ENCODE measurements around the gene HAUS3. TPM values are rescaled to one million over a fixed set of nuclear protein-coding genes. Genes with fewer than 3 reads are reported as not detected.

HAUS3 gene
- total and polyA plus RNA-seq, 10 of the 15 experiments (the other 5 are each of a cell fraction or from before 2014, with no cell fraction given): 4.2 to 23.9 (median 12.3) TPM

GRCh38 chr4:2284161-2284933 is 42.4 kb upstream of the HAUS3 start:
- H3K9me3 ChIP-seq (replicated peaks; ENCODE audit: control insufficient read depth, insufficient read depth, low read length): no peaks in the 10 kb centered on the region
- no peak overlapping the region for H3K9ac ChIP-seq (ENCODE audit: control insufficient read depth, insufficient read depth, low read length)
- H3K4me3 ChIP-seq: no peak overlapping the region
- no peak for FAIRE-seq
- TF ChIP-seq EZH2 (IDR thresholded peaks at IDR 0.05; ENCODE audit: borderline replicate concordance, control insufficient read depth, low read depth, low read length): no peak
- TF ChIP-seq CHD1 (IDR thresholded peaks at IDR 0.05; ENCODE audit: low read depth, low read length): no peak
- TF ChIP-seq PAX5 (IDR thresholded peaks at IDR 0.05; ENCODE audit: borderline replicate concordance, low read depth, low read length): no peak
- TF ChIP-seq FOXK2 (IDR thresholded peaks at IDR 0.05): no peak
- no peak for TF ChIP-seq BMI1 (IDR thresholded peaks at IDR 0.05; ENCODE audit: borderline replicate concordance)
- no peak for TF ChIP-seq NR2F1 (conservative IDR thresholded peaks at IDR 0.05)
- DNase-seq (ENCODE audit: low read depth, low spot score): no peak
- H3K79me2 ChIP-seq (ENCODE audit: control insufficient read depth, insufficient read depth, low read length): no peaks in the 10 kb centered on the region
- CTCF ChIA-PET: no interaction called here
- peaks cover 7% of the 10 kb centered on the region for H3K4me1 ChIP-seq (ENCODE audit: control insufficient read depth, insufficient read depth, low read length)
- no peaks in the 10 kb centered on the region for H4K20me1 ChIP-seq (ENCODE audit: control insufficient read depth, insufficient read depth)
- H3K36me3 ChIP-seq (ENCODE audit: control insufficient read depth in 2 of 2, insufficient read depth in 2 of 2, low read length in 1 of 2): no peaks in the 10 kb centered on the region
- no peaks in the 10 kb centered on the region for H3K27me3 ChIP-seq (replicated peaks in 1 of 2; ENCODE audit: control insufficient read depth in 2 of 2, insufficient read depth in 2 of 2, low read length in 1 of 2)
- 58% methylated on average over 23 of the region's 23 CpGs for WGBS (ENCODE audit: insufficient coverage, insufficient replicate concordance, low lambda C conversion rate, missing lambda C conversion rate)
- no TSS peak for BruUV-seq (replicated peaks)
- in situ Hi-C loops (cut with MboI): no loop called here
- H2AFZ ChIP-seq (ENCODE audit: control insufficient read depth, low read depth, low read length): no peak overlapping the region
- SMC1A ChIA-PET (ENCODE audit: uncharacterized antibody, unreplicated experiment): no interaction called here
- RAD21 ChIA-PET (ENCODE audit: unreplicated experiment): no interaction called here
- H3K4me2 ChIP-seq (ENCODE audit: control insufficient read depth, insufficient read depth): no peak overlapping the region
- ATAC-seq: no peak
- POLR2A ChIA-PET: no interaction called here
- intact Hi-C loops (cut with micrococcal nuclease; ENCODE audit: unreplicated experiment): no loop called here
- H3K27ac ChIP-seq (ENCODE audit: control insufficient read depth, insufficient read depth): no peak overlapping the region

DNA sequence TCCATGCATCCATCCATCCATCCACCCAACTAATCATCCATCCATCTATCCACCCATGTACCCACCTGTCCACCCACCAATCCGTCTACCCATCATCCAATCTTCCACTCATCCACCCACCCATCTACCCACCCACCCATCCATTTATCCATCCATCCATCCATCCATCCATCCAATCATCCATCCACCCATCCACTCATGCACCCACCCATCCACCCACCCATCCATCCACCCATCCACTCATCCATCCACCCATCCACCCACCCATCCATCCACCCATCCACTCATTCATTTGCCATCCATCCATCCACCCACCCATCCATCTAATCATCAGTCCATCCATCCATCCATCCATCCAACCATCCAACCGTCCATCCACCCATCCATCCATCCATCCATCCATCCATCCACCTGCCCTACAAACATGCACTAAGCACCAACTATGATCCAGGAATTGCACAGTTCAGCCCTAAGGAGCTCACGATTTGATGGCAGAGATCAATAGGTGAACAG is 41.3 kb upstream of the HAUS3 start:
- FAIRE-seq (no peak), DNase-seq (ENCODE audit: low read depth, low spot score) (no peak), ATAC-seq (no peak)
- ChIA-PET RAD21 (ENCODE audit: unreplicated experiment) (no interaction called here), CTCF (no interaction called here), POLR2A (interaction anchor here (0.5 kb wide), 1 partner anchor 805 kb away, joined by 7 read pairs; no protein-coding TSS in a partner anchor), SMC1A (ENCODE audit: uncharacterized antibody, unreplicated experiment) (no interaction called here)
- Histone ChIP-seq H3K27me3 (replicated peaks in 1 of 2; ENCODE audit: control insufficient read depth in 2 of 2, insufficient read depth in 2 of 2, low read length in 1 of 2) (no peaks in the 10 kb centered on the region), H3K79me2 (ENCODE audit: control insufficient read depth, insufficient read depth, low read length) (no peaks in the 10 kb centered on the region), H4K20me1 (ENCODE audit: control insufficient read depth, insufficient read depth) (no peaks in the 10 kb centered on the region), H3K4me3 (no peak overlapping the region), H3K36me3 (ENCODE audit: control insufficient read depth in 2 of 2, insufficient read depth in 2 of 2, low read length in 1 of 2) (no peaks in the 10 kb centered on the region), H3K27ac (ENCODE audit: control insufficient read depth, insufficient read depth) (no peak overlapping the region), H2AFZ (ENCODE audit: control insufficient read depth, low read depth, low read length) (no peak overlapping the region), H3K9me3 (replicated peaks; ENCODE audit: control insufficient read depth, insufficient read depth, low read length) (no peaks in the 10 kb centered on the region), H3K4me1 (ENCODE audit: control insufficient read depth, insufficient read depth, low read length) (peaks cover 7% of the 10 kb centered on the region), H3K4me2 (ENCODE audit: control insufficient read depth, insufficient read depth) (no peak overlapping the region), H3K9ac (ENCODE audit: control insufficient read depth, insufficient read depth, low read length) (no peak overlapping the region)
- 42% methylated on average over 3 of the region's 3 CpGs for WGBS (ENCODE audit: insufficient coverage, insufficient replicate concordance, low lambda C conversion rate, missing lambda C conversion rate)
- in situ Hi-C loops (cut with MboI) (no loop called here), intact Hi-C loops (cut with micrococcal nuclease; ENCODE audit: unreplicated experiment) (no loop called here)
- BruUV-seq (replicated peaks): no TSS peak
- TF ChIP-seq, protein P1, sequence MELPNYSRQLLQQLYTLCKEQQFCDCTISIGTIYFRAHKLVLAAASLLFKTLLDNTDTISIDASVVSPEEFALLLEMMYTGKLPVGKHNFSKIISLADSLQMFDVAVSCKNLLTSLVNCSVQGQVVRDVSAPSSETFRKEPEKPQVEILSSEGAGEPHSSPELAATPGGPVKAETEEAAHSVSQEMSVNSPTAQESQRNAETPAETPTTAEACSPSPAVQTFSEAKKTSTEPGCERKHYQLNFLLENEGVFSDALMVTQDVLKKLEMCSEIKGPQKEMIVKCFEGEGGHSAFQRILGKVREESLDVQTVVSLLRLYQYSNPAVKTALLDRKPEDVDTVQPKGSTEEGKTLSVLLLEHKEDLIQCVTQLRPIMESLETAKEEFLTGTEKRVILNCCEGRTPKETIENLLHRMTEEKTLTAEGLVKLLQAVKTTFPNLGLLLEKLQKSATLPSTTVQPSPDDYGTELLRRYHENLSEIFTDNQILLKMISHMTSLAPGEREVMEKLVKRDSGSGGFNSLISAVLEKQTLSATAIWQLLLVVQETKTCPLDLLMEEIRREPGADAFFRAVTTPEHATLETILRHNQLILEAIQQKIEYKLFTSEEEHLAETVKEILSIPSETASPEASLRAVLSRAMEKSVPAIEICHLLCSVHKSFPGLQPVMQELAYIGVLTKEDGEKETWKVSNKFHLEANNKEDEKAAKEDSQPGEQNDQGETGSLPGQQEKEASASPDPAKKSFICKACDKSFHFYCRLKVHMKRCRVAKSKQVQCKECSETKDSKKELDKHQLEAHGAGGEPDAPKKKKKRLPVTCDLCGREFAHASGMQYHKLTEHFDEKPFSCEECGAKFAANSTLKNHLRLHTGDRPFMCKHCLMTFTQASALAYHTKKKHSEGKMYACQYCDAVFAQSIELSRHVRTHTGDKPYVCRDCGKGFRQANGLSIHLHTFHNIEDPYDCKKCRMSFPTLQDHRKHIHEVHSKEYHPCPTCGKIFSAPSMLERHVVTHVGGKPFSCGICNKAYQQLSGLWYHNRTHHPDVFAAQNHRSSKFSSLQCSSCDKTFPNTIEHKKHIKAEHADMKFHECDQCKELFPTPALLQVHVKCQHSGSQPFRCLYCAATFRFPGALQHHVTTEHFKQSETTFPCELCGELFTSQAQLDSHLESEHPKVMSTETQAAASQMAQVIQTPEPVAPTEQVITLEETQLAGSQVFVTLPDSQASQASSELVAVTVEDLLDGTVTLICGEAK (IDR thresholded peaks at IDR 0.05; ENCODE audit: borderline replicate concordance): no peak
- TF ChIP-seq EGR1 (IDR thresholded peaks at IDR 0.05; ENCODE audit: borderline replicate concordance in 1 of 2, low read depth in 2 of 2, low read length in 2 of 2) (no peak), MEF2A (IDR thresholded peaks at IDR 0.05; ENCODE audit: insufficient read depth, low read depth, low read length) (no peak)

All from GM12878 (cell line).